Ascending aorta (tissue), 2 donors: ENCODE data around the gene TMEM178A. TPM values are rescaled to one million over a fixed set of nuclear protein-coding genes. Genes with fewer than 3 reads are reported as not detected.

Experiments used
- DNase-seq, 2 donors: peaks; one replicate each; pipeline ENCODE4 v3.0.0-alpha.2; 2019; ENCODE audit warnings: low spot score in 2 of 2
- H3K27ac ChIP-seq, 2 donors: fragments of 200-600 bp; sonication (generic); one replicate each; pipeline ENCODE4 v1.5.1; 2016 to 2017; ENCODE audit warnings: mild to moderate bottlenecking in 1 of 2
- H3K27me3 ChIP-seq: fragments of 200-600 bp; sonication (generic); one replicate; pipeline ENCODE4 v1.5.1; 2017
- H3K36me3 ChIP-seq, 2 donors: fragments of 200-600 bp; sonication (generic); one replicate each; pipeline ENCODE4 v1.5.1; 2016
- H3K4me1 ChIP-seq, 2 donors: fragments of 200-600 bp; sonication (generic); one replicate each; pipeline ENCODE4 v1.5.1; 2016 to 2017; ENCODE audit warnings: mild to moderate bottlenecking in 1 of 2
- H3K4me3 ChIP-seq, 2 donors: fragments of 200-600 bp; sonication (generic); one replicate each; pipeline ENCODE4 v1.5.1; 2016 to 2017; ENCODE audit warnings: mild to moderate bottlenecking in 1 of 2
- H3K9me3 ChIP-seq, 2 donors: fragments of 200-600 bp; sonication (generic); one replicate each; pipeline ENCODE4 v1.5.1; 2016
- CTCF ChIP-seq, 3 experiments: fragments of 200-600 bp in 2 of 3; fragments of 450-650 bp in 1 of 3; sonication (generic) in 2 of 3; IDR thresholded peaks; one replicate each; pipeline ENCODE4 v1.5.1; 2016 to 2019; ENCODE audit warnings: antibody characterized with exemption in 3 of 3, mild to moderate bottlenecking in 1 of 3, moderate library complexity in 1 of 3
- intact Hi-C: fragments of 100-400 bp; cut with DNase I; formaldehyde crosslinking; loops from one replicate; pipeline ENCODE4 v1.15.1; 2023
- total RNA-seq: library from RNA; depleted of rRNA; stranded (reverse); fragments of >200 nt; gene quantifications from one replicate; pipeline ENCODE4 v1.1.0, GENCODE V29; 2016

TMEM178A gene
- total RNA-seq, 1 donor from 2014 or later, result 29.5 TPM

- H3K4me1 ChIP-seq, result peaks cover 0 to 10% of the 10 kb centered on the region in 2 donors
- H3K9me3 ChIP-seq, result no peaks in the 10 kb centered on the region
- H3K27ac ChIP-seq, result no peak overlapping the region
- peak overlapping the region in 1 of 2 donors; percentile 92 for H3K4me3 ChIP-seq
- intact Hi-C loops, result no loop called here
- H3K36me3 ChIP-seq, result no peaks in the 10 kb centered on the region
- TF ChIP-seq CTCF (IDR thresholded peaks at IDR 0.05), result no peak
- no peak for DNase-seq
- no peaks in the 10 kb centered on the region for H3K27me3 ChIP-seq
Observed at GRCh38 chr2:39664232-39664887, 1.4 kb upstream of the TMEM178A start.

GRCh38 chr2:39664888-39665591 lies 677 bp upstream of the TMEM178A start:
- Histone ChIP-seq H3K27me3 (no peaks in the 10 kb centered on the region), H3K36me3 (no peaks in the 10 kb centered on the region), H3K4me1 (peaks cover 0 to 10% of the 10 kb centered on the region in 2 donors), H3K27ac (peak overlapping the region in 1 of 2 donors; percentile 40), H3K4me3 (peak overlapping the region; percentile 86 to 92), H3K9me3 (no peaks in the 10 kb centered on the region)
- intact Hi-C loops, result loop anchor here (5.0 kb wide), 2 partner anchors 57 to 112 kb away; partner anchors contain the start of gene THUMPD2
- no peak for TF ChIP-seq CTCF (IDR thresholded peaks at IDR 0.05)
- DNase-seq, result no peak

GRCh38 chr2:39666491-39667101 lies 879 bp downstream of the TMEM178A start:
- intact Hi-C loops, result loop anchor here (5.0 kb wide), 2 partner anchors 56 to 111 kb away; partner anchors contain the start of gene THUMPD2
- no peaks in the 10 kb centered on the region for H3K36me3 ChIP-seq
- H3K27me3 ChIP-seq, result no peaks in the 10 kb centered on the region
- H3K9me3 ChIP-seq, result no peaks in the 10 kb centered on the region
- H3K4me3 ChIP-seq, result peak overlapping the region; percentile 86 to 92
- TF ChIP-seq CTCF (IDR thresholded peaks at IDR 0.05), result no peak
- DNase-seq, result no peak
- no peak overlapping the region for H3K27ac ChIP-seq
- peaks cover 0 to 10% of the 10 kb centered on the region in 2 donors for H3K4me1 ChIP-seq

DNA sequence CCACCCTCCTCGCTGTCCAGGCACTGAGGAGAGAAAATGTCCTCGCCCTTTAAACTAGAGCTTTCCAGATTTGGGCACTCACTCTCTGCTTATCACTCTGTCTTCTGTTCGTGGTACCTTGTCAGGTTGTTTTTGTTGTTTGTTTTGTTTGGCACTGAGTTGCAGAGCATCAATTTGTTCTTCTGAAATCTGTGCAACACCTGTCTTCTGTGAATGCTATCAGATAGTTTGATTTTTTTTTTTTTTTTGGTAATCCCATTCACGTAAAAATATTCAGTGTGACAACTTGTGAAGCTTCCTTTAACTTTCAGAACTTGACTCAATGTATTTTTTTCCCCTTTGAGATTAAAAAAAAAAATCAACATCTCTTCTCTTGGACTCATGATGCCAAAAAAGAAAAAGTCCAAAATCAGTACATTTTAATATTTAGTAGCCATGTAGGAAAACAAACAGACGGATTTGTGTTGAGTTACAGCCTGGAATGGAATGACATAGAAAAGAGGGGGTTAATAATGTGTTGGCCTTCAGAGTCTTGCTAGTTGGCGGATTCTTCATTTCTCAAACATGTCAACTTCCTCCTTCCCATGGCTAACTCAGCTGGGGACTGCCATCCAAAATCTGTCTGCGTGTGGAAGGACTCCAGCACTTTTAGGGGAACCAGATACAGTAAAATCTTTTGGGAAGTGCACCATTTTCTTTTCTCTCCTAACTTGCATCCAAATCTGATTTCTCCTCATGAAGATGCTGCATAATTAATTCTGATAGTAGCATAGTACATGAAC lies 1.6 kb downstream of the TMEM178A start:
- no peak for DNase-seq
- no peaks in the 10 kb centered on the region for H3K9me3 ChIP-seq
- TF ChIP-seq CTCF (IDR thresholded peaks at IDR 0.05), result no peak
- peaks cover 0 to 10% of the 10 kb centered on the region in 2 donors for H3K4me1 ChIP-seq
- H3K27me3 ChIP-seq, result no peaks in the 10 kb centered on the region
- no peaks in the 10 kb centered on the region for H3K36me3 ChIP-seq
- H3K4me3 ChIP-seq, result peak overlapping the region; percentile 86 to 92
- intact Hi-C loops, result loop anchor here (5.0 kb wide), 2 partner anchors 55 to 110 kb away; partner anchors contain the start of gene THUMPD2
- H3K27ac ChIP-seq, result no peak overlapping the region

- Histone ChIP-seq H3K4me1 (peaks cover 0 to 10% of the 10 kb centered on the region in 2 donors), H3K36me3 (no peaks in the 10 kb centered on the region), H3K27ac (no peak overlapping the region), H3K4me3 (no peak overlapping the region), H3K27me3 (no peaks in the 10 kb centered on the region), H3K9me3 (no peaks in the 10 kb centered on the region)
- no peak for DNase-seq
- intact Hi-C loops, result loop anchor here (5.0 kb wide), 2 partner anchors 54 to 109 kb away; partner anchors contain the start of gene THUMPD2
- TF ChIP-seq CTCF (IDR thresholded peaks at IDR 0.05), result no peak
Observed at GRCh38 chr2:39667886-39668276, 2.2 kb downstream of the TMEM178A start.
